ENCODE measurements around the gene CES2.

DNA sequence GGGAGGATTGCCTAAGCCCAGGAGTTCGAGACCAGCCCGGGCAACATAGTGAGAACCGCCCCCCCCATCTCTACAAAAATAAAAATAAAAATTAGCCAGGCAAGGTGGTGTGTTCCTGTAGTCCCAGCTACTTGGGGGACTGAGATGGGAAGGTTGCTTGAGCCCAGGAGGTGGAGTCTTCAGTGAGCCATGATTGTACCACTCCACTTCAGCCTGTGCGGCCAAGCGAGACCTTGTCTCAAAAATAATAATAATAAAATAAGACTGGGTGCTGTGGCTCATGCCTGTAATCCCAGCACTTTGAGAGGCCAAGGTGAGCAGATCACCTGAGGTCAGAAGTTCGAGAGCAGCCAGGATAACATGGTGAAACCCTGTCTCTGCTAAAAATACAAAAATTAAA is 43.5 kb upstream of the CES2 start:
- TF ChIP-seq, protein P1, sequence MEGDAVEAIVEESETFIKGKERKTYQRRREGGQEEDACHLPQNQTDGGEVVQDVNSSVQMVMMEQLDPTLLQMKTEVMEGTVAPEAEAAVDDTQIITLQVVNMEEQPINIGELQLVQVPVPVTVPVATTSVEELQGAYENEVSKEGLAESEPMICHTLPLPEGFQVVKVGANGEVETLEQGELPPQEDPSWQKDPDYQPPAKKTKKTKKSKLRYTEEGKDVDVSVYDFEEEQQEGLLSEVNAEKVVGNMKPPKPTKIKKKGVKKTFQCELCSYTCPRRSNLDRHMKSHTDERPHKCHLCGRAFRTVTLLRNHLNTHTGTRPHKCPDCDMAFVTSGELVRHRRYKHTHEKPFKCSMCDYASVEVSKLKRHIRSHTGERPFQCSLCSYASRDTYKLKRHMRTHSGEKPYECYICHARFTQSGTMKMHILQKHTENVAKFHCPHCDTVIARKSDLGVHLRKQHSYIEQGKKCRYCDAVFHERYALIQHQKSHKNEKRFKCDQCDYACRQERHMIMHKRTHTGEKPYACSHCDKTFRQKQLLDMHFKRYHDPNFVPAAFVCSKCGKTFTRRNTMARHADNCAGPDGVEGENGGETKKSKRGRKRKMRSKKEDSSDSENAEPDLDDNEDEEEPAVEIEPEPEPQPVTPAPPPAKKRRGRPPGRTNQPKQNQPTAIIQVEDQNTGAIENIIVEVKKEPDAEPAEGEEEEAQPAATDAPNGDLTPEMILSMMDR (IDR thresholded peaks at IDR 0.05; ENCODE audit: insufficient read depth, low read length, poor library complexity, severe bottlenecking) = no peak
- no peak for TF ChIP-seq EZH2phosphoT487 (conservative IDR thresholded peaks at IDR 0.05; ENCODE audit: low read length)
